SK-N-SH (cell line): ENCODE measurements around the gene TBX6. TPM values are rescaled to one million over a fixed set of nuclear protein-coding genes. Genes with fewer than 3 reads are reported as not detected.

ENCODE experiments used
- CTCF ChIA-PET: fragments of 300-600, 350-600 bp; formaldehyde crosslinking; extraction: SDS; loops from one replicate; lab custom pipeline; 2021; lab: Yijun Ruan, JAX
- POLR2A ChIA-PET: fragments of 350-600 bp; sonication (Branson Sonifier 250); formaldehyde crosslinking; extraction: SDS; loops from one replicate; lab custom pipeline; 2020; ENCODE audit warnings: antibody characterized with exemption, inconsistent platforms; lab: Yijun Ruan, JAX
- DNase-seq: peaks from one replicate; pipeline ENCODE4 v3.0.0; 2012
- H2AFZ ChIP-seq: fragments of 200-600 bp; sonication (generic); 2 replicates; pipeline ENCODE4 v1.8.1; 2016; ENCODE audit warnings: antibody characterized with exemption, mild to moderate bottlenecking, low read depth
- H3F3A ChIP-seq: fragments of 200-600 bp; sonication (generic); replicated peaks from 2 replicates; pipeline ENCODE3; 2016; ENCODE audit warnings: antibody characterized with exemption, mild to moderate bottlenecking; ENCODE audit not compliant: insufficient read depth
- H3K27ac ChIP-seq, 2 experiments: fragments of 200-500 bp in 1 of 2; fragments of 200-600 bp in 1 of 2; sonication (Bioruptor generic) in 1 of 2; sonication (generic), shearing (Covaris generic) in 1 of 2; 2 replicates each; pipeline versions ENCODE4 v1.5.1 to v1.6.1; 2014 to 2016; ENCODE audit warnings: low read depth in 2 of 2, inconsistent platforms in 1 of 2, low read length in 1 of 2, mild to moderate bottlenecking in 1 of 2, mixed read lengths in 1 of 2
- H3K27me3 ChIP-seq: fragments of 200-600 bp; sonication (generic), shearing (Covaris generic); 2 replicates; pipeline ENCODE4 v1.6.1; 2016; ENCODE audit warnings: mixed run types; ENCODE audit not compliant: insufficient read depth
- H3K36me3 ChIP-seq, 2 experiments: fragments of 200-500 bp in 1 of 2; fragments of 200-600 bp in 1 of 2; sonication (Bioruptor generic) in 1 of 2; sonication (generic) in 1 of 2; replicated peaks in 1 of 2; 2 replicates each; pipeline versions ENCODE3 to v1.5.1; 2014 to 2016; ENCODE audit warnings: low read length in 1 of 2, mild to moderate bottlenecking in 1 of 2; ENCODE audit not compliant: insufficient read depth in 2 of 2, control insufficient read depth in 1 of 2
- H3K4me1 ChIP-seq, 2 experiments: fragments of 200-500 bp in 1 of 2; fragments of 200-600 bp in 1 of 2; sonication (Bioruptor generic) in 1 of 2; sonication (generic), shearing (Covaris generic) in 1 of 2; 2 replicates each; pipeline versions ENCODE4 v1.5.1 to v1.6.1; 2014 to 2016; ENCODE audit warnings: low read depth in 1 of 2, low read length in 1 of 2, mixed run types in 1 of 2; ENCODE audit not compliant: insufficient read depth in 2 of 2, control insufficient read depth in 1 of 2
- H3K4me2 ChIP-seq: fragments of 200-600 bp; sonication (generic), shearing (Covaris generic); 2 replicates; pipeline ENCODE4 v1.6.1; 2017; ENCODE audit warnings: mixed run types
- H3K4me3 ChIP-seq, 2 experiments: fragments of 200-500 bp in 1 of 2; fragments of 200-600 bp in 1 of 2; sonication (Bioruptor generic) in 1 of 2; sonication (generic), shearing (Covaris generic) in 1 of 2; 2 replicates each; pipeline versions ENCODE4 v1.5.1 to v1.8.1; 2014 to 2016; ENCODE audit warnings: low read depth in 2 of 2, inconsistent platforms in 1 of 2, low read length in 1 of 2, mild to moderate bottlenecking in 1 of 2, mixed read lengths in 1 of 2, moderate library complexity in 1 of 2
- H3K79me2 ChIP-seq: fragments of 200-600 bp; sonication (generic); 2 replicates; pipeline ENCODE4 v1.8.1; 2017; ENCODE audit warnings: mild to moderate bottlenecking; ENCODE audit not compliant: insufficient read depth
- H3K9ac ChIP-seq: fragments of 200-600 bp; sonication (generic); 2 replicates; pipeline ENCODE4 v1.6.1; 2017; ENCODE audit warnings: mixed run types
- H3K9me2 ChIP-seq: fragments of 200-600 bp; sonication (generic); 2 replicates; pipeline ENCODE4 v1.6.1; 2017; ENCODE audit warnings: mixed run types
- H3K9me3 ChIP-seq: fragments of 200-600 bp; sonication (generic); 2 replicates; pipeline ENCODE4 v1.6.1; 2017; ENCODE audit warnings: mixed run types, mild to moderate bottlenecking, moderate library complexity
- H4K20me1 ChIP-seq: fragments of 200-600 bp; sonication (generic); 2 replicates; pipeline ENCODE4 v1.6.1; 2017; ENCODE audit warnings: mild to moderate bottlenecking, mixed run types; ENCODE audit not compliant: insufficient read depth
- ELF1 ChIP-seq: IDR thresholded peaks from 2 replicates; pipeline ENCODE4 v1.4.0; 2012
- EZH2phosphoT487 ChIP-seq: fragments of 200-600 bp; sonication (generic); IDR thresholded peaks from 2 replicates; pipeline ENCODE4 v1.6.1; 2017; ENCODE audit warnings: low read depth, mixed run types, mild to moderate bottlenecking, antibody characterized with exemption, moderate library complexity, borderline replicate concordance
- FOXJ3 ChIP-seq: sonication (generic); formaldehyde crosslinking; IDR thresholded peaks from 2 replicates; pipeline ENCODE4 v1.5.1; 2020; ENCODE audit warnings: mild to moderate bottlenecking, missing genetic modification reagents
- GABPA ChIP-seq: IDR thresholded peaks from 2 replicates; pipeline ENCODE4 v1.4.0; 2012; ENCODE audit warnings: low read depth, mild to moderate bottlenecking
- IRF3 ChIP-seq: fragments of 150-350 bp; IDR thresholded peaks from 2 replicates; pipeline ENCODE4 v1.6.1; 2016; ENCODE audit warnings: mild to moderate bottlenecking, low read depth, low read length
- MEF2A ChIP-seq: IDR thresholded peaks from 2 replicates; pipeline ENCODE4 v1.4.0; 2012; ENCODE audit warnings: low read depth, borderline replicate concordance
- POLR2AphosphoS5 ChIP-seq: IDR thresholded peaks from 2 replicates; pipeline ENCODE4 v1.6.1; 2012; ENCODE audit warnings: low read depth, low read length
- RAD21 ChIP-seq: IDR thresholded peaks from 2 replicates; pipeline ENCODE4 v1.6.1; 2012; ENCODE audit warnings: mild to moderate bottlenecking, low read length
- RCOR1 ChIP-seq: fragments of 150-350 bp; IDR thresholded peaks from 2 replicates; pipeline ENCODE4 v1.6.1; 2017; ENCODE audit warnings: antibody characterized with exemption, low read length
- SIN3A ChIP-seq: IDR thresholded peaks from 2 replicates; pipeline ENCODE4 v1.6.1; 2012; ENCODE audit warnings: low read depth, mild to moderate bottlenecking, low read length, moderate library complexity, borderline replicate concordance
- SMC3 ChIP-seq: IDR thresholded peaks from 2 replicates; pipeline ENCODE4 v1.6.1; 2012; ENCODE audit warnings: low read depth, low read length, improper control_type of control experiment
- TEAD4 ChIP-seq: IDR thresholded peaks from 2 replicates; pipeline ENCODE4 v1.4.0; 2012; ENCODE audit warnings: mild to moderate bottlenecking, borderline replicate concordance; ENCODE audit not compliant: insufficient read depth
- WGBS: methylation state at CpG from one replicate; pipeline ENCODE4 v1.1.6; 2017; ENCODE audit warnings: low lambda C conversion rate; 5-methylcytosine and 5-hydroxymethylcytosine counted together
- polyA plus RNA-seq, 3 experiments: library from polyadenylated mRNA; depleted of rRNA; stranded (reverse); fragments of >200 nt; gene quantifications; 2 replicates each; pipeline ENCODE4 v1.2.3, GENCODE V29; 2012
- TF ChIP-seq, protein P1 (sequence below): IDR thresholded peaks from 2 replicates; pipeline ENCODE4 v1.6.1; 2012; ENCODE audit warnings: mild to moderate bottlenecking, low read depth, low read length, moderate library complexity
- TF ChIP-seq, protein P2 (sequence below): fragments of 150-350 bp; IDR thresholded peaks from 2 replicates; pipeline ENCODE4 v1.6.1; 2017; ENCODE audit warnings: antibody characterized with exemption, low read length, low read depth, borderline replicate concordance
- TF ChIP-seq, protein P3 (sequence below): IDR thresholded peaks from 2 replicates; pipeline ENCODE4 v1.4.0; 2012; ENCODE audit warnings: low read depth, borderline replicate concordance
- TF ChIP-seq, protein P4 (sequence below): fragments of 200-600 bp; sonication (generic); IDR thresholded peaks from 2 replicates; pipeline ENCODE4 v1.6.1; 2017; ENCODE audit warnings: antibody characterized with exemption, mild to moderate bottlenecking, moderate library complexity

The TBX6 gene
- polyA plus RNA-seq, 1 of the 3 experiments (the other 2 are of a cell fraction): 0.18 TPM

- TF ChIP-seq, protein P1, sequence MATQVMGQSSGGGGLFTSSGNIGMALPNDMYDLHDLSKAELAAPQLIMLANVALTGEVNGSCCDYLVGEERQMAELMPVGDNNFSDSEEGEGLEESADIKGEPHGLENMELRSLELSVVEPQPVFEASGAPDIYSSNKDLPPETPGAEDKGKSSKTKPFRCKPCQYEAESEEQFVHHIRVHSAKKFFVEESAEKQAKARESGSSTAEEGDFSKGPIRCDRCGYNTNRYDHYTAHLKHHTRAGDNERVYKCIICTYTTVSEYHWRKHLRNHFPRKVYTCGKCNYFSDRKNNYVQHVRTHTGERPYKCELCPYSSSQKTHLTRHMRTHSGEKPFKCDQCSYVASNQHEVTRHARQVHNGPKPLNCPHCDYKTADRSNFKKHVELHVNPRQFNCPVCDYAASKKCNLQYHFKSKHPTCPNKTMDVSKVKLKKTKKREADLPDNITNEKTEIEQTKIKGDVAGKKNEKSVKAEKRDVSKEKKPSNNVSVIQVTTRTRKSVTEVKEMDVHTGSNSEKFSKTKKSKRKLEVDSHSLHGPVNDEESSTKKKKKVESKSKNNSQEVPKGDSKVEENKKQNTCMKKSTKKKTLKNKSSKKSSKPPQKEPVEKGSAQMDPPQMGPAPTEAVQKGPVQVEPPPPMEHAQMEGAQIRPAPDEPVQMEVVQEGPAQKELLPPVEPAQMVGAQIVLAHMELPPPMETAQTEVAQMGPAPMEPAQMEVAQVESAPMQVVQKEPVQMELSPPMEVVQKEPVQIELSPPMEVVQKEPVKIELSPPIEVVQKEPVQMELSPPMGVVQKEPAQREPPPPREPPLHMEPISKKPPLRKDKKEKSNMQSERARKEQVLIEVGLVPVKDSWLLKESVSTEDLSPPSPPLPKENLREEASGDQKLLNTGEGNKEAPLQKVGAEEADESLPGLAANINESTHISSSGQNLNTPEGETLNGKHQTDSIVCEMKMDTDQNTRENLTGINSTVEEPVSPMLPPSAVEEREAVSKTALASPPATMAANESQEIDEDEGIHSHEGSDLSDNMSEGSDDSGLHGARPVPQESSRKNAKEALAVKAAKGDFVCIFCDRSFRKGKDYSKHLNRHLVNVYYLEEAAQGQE: no peak
- TF ChIP-seq, all 33 proteins: peak for 0
Measured at GRCh38 chr16:30085820-30086219, 5.9 kb downstream of the TBX6 start (continued).

- Histone ChIP-seq H3K9me3 (no peaks in the 10 kb centered on the region), H3K36me3 (peaks cover 24 to 41% of the 10 kb centered on the region in 2 experiments), H3K4me2 (no peak overlapping the region), H3K9ac (no peak overlapping the region), H3K9me2 (no peaks in the 10 kb centered on the region), H4K20me1 (peaks cover 12% of the 10 kb centered on the region), H3K27me3 (no peaks in the 10 kb centered on the region), H3K4me3 (no peak overlapping the region), H3F3A (peaks cover 32% of the 10 kb centered on the region), H3K4me1 (peaks cover 4 to 6% of the 10 kb centered on the region in 2 experiments; a peak in 2 of 4 replicates), H3K79me2 (peaks cover 24% of the 10 kb centered on the region; the same call in 1 of the 2 replicates), H3K27ac (no peak overlapping the region; a peak in 1 of 4 replicates), H2AFZ (no peak overlapping the region)
- ChIA-PET CTCF (interaction anchor here (1.4 kb wide), 1 partner anchor 28 kb away, joined by 3 read pairs; the partner anchor contains the start of gene GDPD3), POLR2A (interaction anchor here (0.7 to 1.5 kb wide), 3 partner anchors 19 to 24 kb away, joined by 3 to 4 read pairs (median 3); partner anchors contain the start of gene ALDOA)
- DNase-seq: peak; percentile 70
- 76% methylated on average over 3 of the region's 3 CpGs for WGBS
- no peak for TF ChIP-seq EZH2phosphoT487
- TF ChIP-seq, protein P2, sequence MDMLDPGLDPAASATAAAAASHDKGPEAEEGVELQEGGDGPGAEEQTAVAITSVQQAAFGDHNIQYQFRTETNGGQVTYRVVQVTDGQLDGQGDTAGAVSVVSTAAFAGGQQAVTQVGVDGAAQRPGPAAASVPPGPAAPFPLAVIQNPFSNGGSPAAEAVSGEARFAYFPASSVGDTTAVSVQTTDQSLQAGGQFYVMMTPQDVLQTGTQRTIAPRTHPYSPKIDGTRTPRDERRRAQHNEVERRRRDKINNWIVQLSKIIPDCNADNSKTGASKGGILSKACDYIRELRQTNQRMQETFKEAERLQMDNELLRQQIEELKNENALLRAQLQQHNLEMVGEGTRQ: no peak
- no peak for TF ChIP-seq POLR2AphosphoS5
- TF ChIP-seq IRF3: no peak
- TF ChIP-seq, protein P1: no peak
- TF ChIP-seq MEF2A: no peak
- TF ChIP-seq FOXJ3 (CRISPR knock-in tag): no peak
- TF ChIP-seq RAD21: no peak
- no peak for TF ChIP-seq GABPA
- TF ChIP-seq, protein P3, sequence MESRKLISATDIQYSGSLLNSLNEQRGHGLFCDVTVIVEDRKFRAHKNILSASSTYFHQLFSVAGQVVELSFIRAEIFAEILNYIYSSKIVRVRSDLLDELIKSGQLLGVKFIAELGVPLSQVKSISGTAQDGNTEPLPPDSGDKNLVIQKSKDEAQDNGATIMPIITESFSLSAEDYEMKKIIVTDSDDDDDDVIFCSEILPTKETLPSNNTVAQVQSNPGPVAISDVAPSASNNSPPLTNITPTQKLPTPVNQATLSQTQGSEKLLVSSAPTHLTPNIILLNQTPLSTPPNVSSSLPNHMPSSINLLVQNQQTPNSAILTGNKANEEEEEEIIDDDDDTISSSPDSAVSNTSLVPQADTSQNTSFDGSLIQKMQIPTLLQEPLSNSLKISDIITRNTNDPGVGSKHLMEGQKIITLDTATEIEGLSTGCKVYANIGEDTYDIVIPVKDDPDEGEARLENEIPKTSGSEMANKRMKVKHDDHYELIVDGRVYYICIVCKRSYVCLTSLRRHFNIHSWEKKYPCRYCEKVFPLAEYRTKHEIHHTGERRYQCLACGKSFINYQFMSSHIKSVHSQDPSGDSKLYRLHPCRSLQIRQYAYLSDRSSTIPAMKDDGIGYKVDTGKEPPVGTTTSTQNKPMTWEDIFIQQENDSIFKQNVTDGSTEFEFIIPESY: no peak
- no peak for TF ChIP-seq SIN3A
- TF ChIP-seq, protein P4, sequence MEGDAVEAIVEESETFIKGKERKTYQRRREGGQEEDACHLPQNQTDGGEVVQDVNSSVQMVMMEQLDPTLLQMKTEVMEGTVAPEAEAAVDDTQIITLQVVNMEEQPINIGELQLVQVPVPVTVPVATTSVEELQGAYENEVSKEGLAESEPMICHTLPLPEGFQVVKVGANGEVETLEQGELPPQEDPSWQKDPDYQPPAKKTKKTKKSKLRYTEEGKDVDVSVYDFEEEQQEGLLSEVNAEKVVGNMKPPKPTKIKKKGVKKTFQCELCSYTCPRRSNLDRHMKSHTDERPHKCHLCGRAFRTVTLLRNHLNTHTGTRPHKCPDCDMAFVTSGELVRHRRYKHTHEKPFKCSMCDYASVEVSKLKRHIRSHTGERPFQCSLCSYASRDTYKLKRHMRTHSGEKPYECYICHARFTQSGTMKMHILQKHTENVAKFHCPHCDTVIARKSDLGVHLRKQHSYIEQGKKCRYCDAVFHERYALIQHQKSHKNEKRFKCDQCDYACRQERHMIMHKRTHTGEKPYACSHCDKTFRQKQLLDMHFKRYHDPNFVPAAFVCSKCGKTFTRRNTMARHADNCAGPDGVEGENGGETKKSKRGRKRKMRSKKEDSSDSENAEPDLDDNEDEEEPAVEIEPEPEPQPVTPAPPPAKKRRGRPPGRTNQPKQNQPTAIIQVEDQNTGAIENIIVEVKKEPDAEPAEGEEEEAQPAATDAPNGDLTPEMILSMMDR: no peak
- TF ChIP-seq ELF1: no peak
- TF ChIP-seq SMC3: no peak
- no peak for TF ChIP-seq RCOR1
- no peak for TF ChIP-seq TEAD4
Measured at GRCh38 chr16:30085247-30085646, 6.5 kb downstream of the TBX6 start.
